Mesendoderm (in vitro differentiated cells): ENCODE results near the gene WNT9A. TPM values are rescaled to one million over a fixed set of nuclear protein-coding genes. Genes with fewer than 3 reads are reported as not detected.
"Not testable (repeated sequence)": the region's sequence is repeated elsewhere in the genome, so short reads cannot be mapped to it uniquely, and the experiment has no call there.

Experiments
- DNase-seq: peaks from one replicate; pipeline ENCODE4 v3.0.0; 2013
- H2AK5ac ChIP-seq: 2 replicates; pipeline ENCODE4 v1.6.1; 2013; ENCODE audit warnings: low read length, inconsistent platforms
- H2BK120ac ChIP-seq: 2 replicates; pipeline ENCODE4 v1.6.1; 2013; ENCODE audit warnings: low read depth, mild to moderate bottlenecking, low read length, moderate library complexity, mixed read lengths
- H2BK15ac ChIP-seq: replicated peaks from 2 replicates; pipeline ENCODE4 v1.6.1; 2013; ENCODE audit warnings: low read depth, mild to moderate bottlenecking, moderate library complexity
- H2BK5ac ChIP-seq: 2 replicates; pipeline ENCODE4 v1.6.1; 2013; ENCODE audit warnings: low read length, inconsistent platforms
- H3K18ac ChIP-seq: 2 replicates; pipeline ENCODE4 v1.6.1; 2013; ENCODE audit warnings: mild to moderate bottlenecking, low read length, mixed read lengths
- H3K23ac ChIP-seq: one replicate; pipeline ENCODE4 v1.6.1; 2013; ENCODE audit warnings: low read length
- H3K27ac ChIP-seq: 2 replicates; pipeline ENCODE4 v1.5.1; 2013; ENCODE audit warnings: low read depth, mild to moderate bottlenecking, inconsistent platforms, low read length, moderate library complexity
- H3K27me3 ChIP-seq: 2 replicates; pipeline ENCODE4 v1.6.1; 2013; ENCODE audit warnings: low read length, control low read depth, mild to moderate bottlenecking, inconsistent platforms; ENCODE audit not compliant: insufficient read depth, poor library complexity
- H3K36me3 ChIP-seq: 2 replicates; pipeline ENCODE4 v1.6.1; 2013; ENCODE audit warnings: low read length, inconsistent platforms; ENCODE audit not compliant: control insufficient read depth, insufficient read depth
- H3K4ac ChIP-seq: one replicate; pipeline ENCODE4 v1.6.1; 2013; ENCODE audit warnings: low read depth, mild to moderate bottlenecking, low read length, moderate library complexity
- H3K4me1 ChIP-seq: 2 replicates; pipeline ENCODE4 v1.6.1; 2013; ENCODE audit warnings: low read depth, low read length, inconsistent platforms; ENCODE audit not compliant: control insufficient read depth
- H3K4me2 ChIP-seq: 2 replicates; pipeline ENCODE4 v1.6.1; 2013; ENCODE audit warnings: low read length
- H3K4me3 ChIP-seq: 2 replicates; pipeline ENCODE4 v1.5.1; 2013; ENCODE audit warnings: mild to moderate bottlenecking, low read length
- H3K56ac ChIP-seq: one replicate; pipeline ENCODE4 v1.6.1; 2013; ENCODE audit warnings: low read length
- H3K79me1 ChIP-seq: 2 replicates; pipeline ENCODE4 v1.6.1; 2013; ENCODE audit warnings: low read length, inconsistent platforms
- H3K79me2 ChIP-seq: 2 replicates; pipeline ENCODE4 v1.6.1; 2013; ENCODE audit warnings: mild to moderate bottlenecking, low read length; ENCODE audit not compliant: control insufficient read depth, insufficient read depth
- H3K9ac ChIP-seq: 2 replicates; pipeline ENCODE4 v1.6.1; 2013; ENCODE audit warnings: low read length, inconsistent platforms
- H4K5ac ChIP-seq: one replicate; pipeline ENCODE4 v1.6.1; 2013; ENCODE audit warnings: low read length
- H4K8ac ChIP-seq: one replicate; pipeline ENCODE4 v1.6.1; 2013; ENCODE audit warnings: low read depth, mild to moderate bottlenecking, control low read depth, low read length, moderate library complexity
- WGBS: extraction: QIAGEN DNeasy Blood & Tissue Kit; methylation state at CpG from one replicate; pipeline ENCODE4 v1.1.7; 2013; ENCODE audit warnings: low lambda C conversion rate, missing lambda C conversion rate; ENCODE audit not compliant: insufficient coverage; ENCODE audit errors: extremely low coverage; 5-methylcytosine and 5-hydroxymethylcytosine counted together
- small RNA-seq: library from polyadenylated mRNA; stranded (forward); fragments of <200 nt; extraction: miRNeasy Mini kit (QIAGEN cat#:217004); gene quantifications from one replicate; pipeline ENCODE3, GENCODE V24; 2013; ENCODE audit not compliant: insufficient read depth

The WNT9A gene

DNA sequence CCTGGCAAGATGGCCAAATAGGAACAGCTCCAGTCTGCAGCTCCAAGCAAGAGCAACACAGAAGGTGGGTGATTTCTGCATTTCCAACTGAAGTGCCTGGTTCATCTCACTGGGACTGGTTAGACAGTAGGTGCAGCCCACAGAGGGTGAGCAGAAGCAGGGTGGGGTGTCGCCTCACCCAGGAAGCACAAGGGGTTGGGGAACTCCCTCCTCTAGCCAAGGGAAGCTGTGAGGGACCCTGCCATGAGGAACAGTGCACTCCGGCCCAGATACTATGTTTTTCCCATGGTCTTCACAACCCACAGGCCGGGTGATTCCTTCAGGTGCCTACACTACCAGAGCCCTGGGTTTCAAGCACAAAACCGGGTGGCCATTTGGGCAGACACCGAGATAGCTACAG, 75.8 kb downstream of the WNT9A start:
- not testable (repeated sequence) for H3K4me1 ChIP-seq, H3K36me3 ChIP-seq, H3K9ac ChIP-seq, H4K5ac ChIP-seq, H3K56ac ChIP-seq, H2AK5ac ChIP-seq, H3K4me3 ChIP-seq, H2BK5ac ChIP-seq, H3K4me2 ChIP-seq, H3K79me2 ChIP-seq, H2BK15ac ChIP-seq, DNase-seq, H3K27ac ChIP-seq, H3K27me3 ChIP-seq, H2BK120ac ChIP-seq, H3K23ac ChIP-seq, H4K8ac ChIP-seq, H3K79me1 ChIP-seq, H3K4ac ChIP-seq, H3K18ac ChIP-seq
- no CpG with 5 or more reads among the region's 5 CpGs for WGBS

DNA sequence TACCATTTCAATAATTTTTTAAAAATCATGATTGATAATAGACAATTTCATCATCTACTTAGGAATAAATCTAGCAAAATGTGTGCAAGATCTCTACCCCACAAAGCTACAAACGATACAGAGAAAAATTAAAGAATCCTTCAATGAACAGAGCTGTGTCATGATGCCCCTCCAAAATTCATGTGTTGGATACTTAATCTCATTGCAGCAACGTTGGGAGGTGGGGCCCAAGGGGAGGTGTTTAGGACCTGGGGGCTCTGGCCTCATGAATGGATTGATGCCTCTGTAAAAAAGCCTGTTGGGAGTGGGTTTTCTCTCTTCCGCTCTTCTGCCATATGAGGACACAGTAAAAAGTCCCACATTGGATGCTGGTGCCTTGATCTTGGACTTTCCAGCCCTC, 77.4 kb downstream of the WNT9A start:
- Histone ChIP-seq H3K23ac (no peak overlapping the region), H2BK15ac (no peak overlapping the region), H3K36me3 (no peaks in the 10 kb centered on the region), H2BK5ac (no peak overlapping the region), H3K9ac (no peak overlapping the region), H3K18ac (no peak overlapping the region), H3K27me3 (no peaks in the 10 kb centered on the region), H3K79me2 (no peaks in the 10 kb centered on the region), H3K4me1 (no peaks in the 10 kb centered on the region), H4K8ac (no peak overlapping the region), H2AK5ac (no peak overlapping the region), H3K4me2 (no peak overlapping the region), H3K27ac (no peak overlapping the region), H3K79me1 (no peaks in the 10 kb centered on the region), H3K56ac (no peak overlapping the region), H2BK120ac (no peak overlapping the region), H3K4ac (no peak overlapping the region), H3K4me3 (no peak overlapping the region), H4K5ac (no peak overlapping the region)
- no peak for DNase-seq
- WGBS, result no CpG with 5 or more reads among the region's 3 CpGs

DNA sequence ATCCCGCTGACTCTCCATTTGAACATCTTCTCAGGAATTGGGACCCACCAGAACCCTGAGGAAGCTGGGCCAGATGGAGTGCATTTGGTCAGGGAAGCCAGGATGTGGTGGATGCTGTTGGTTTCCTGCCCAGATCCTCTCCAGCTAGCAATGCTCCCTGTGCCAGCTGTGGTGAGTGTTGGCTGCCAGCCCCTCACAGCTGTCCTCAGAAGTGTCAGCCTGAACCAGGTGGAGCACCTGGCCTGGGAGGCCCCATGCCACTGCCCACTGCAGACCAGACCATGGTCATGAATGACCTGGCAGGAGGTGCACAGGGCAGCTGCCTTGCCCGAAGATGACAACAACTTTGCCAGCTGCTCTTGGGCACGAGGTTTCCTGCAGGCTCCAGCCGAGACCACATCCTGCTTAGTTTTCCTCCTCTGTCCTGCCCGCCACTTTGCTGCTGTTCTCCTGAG, 77.9 kb downstream of the WNT9A start:
- Histone ChIP-seq H4K5ac (no peak overlapping the region), H3K36me3 (no peaks in the 10 kb centered on the region), H2BK5ac (no peak overlapping the region), H3K56ac (no peak overlapping the region), H3K79me1 (no peaks in the 10 kb centered on the region), H3K27me3 (no peaks in the 10 kb centered on the region), H3K9ac (no peak overlapping the region), H4K8ac (no peak overlapping the region), H3K79me2 (no peaks in the 10 kb centered on the region), H3K4me3 (no peak overlapping the region), H2BK120ac (no peak overlapping the region), H3K23ac (no peak overlapping the region), H2AK5ac (no peak overlapping the region), H2BK15ac (no peak overlapping the region), H3K27ac (no peak overlapping the region), H3K18ac (no peak overlapping the region), H3K4me1 (no peaks in the 10 kb centered on the region), H3K4me2 (no peak overlapping the region), H3K4ac (no peak overlapping the region)
- DNase-seq, result no peak
- no CpG with 5 or more reads among the region's 5 CpGs for WGBS

DNA sequence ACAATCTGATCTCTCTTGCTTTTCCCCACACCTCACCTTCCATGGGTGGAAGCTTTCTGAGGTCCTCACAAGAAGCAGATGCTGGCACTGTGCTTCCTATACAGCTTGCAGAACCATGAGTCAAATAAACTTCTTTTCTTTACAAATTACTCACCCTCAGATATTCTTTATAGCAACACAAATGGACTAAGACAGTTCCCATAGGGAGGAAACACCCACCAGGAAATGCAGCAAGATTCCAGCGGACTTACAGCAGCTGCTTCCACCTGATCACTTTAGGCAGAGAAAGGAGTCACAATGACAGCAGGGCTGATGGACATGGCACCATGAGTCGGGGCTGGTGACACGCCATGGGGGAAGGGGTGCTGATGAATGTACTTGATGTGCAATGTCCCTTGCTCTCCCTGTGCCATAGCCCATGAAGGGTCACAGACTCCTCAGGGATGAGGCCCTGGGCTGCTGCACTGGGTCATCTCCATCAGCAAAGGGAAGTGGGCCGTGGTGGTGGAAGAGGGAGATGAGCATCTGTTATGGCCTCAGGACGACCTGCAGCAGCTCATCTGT, 78.4 kb downstream of the WNT9A start:
- no peak overlapping the region for H3K23ac ChIP-seq
- no peaks in the 10 kb centered on the region for H3K4me1 ChIP-seq
- H4K8ac ChIP-seq, result no peak overlapping the region
- H3K4ac ChIP-seq, result no peak overlapping the region
- H2AK5ac ChIP-seq, result no peak overlapping the region
- H3K27ac ChIP-seq, result no peak overlapping the region
- H4K5ac ChIP-seq, result no peak overlapping the region
- no peaks in the 10 kb centered on the region for H3K79me1 ChIP-seq
- no peak overlapping the region for H3K56ac ChIP-seq
- H3K18ac ChIP-seq, result no peak overlapping the region
- H3K27me3 ChIP-seq, result no peaks in the 10 kb centered on the region
- no peaks in the 10 kb centered on the region for H3K79me2 ChIP-seq
- no peak overlapping the region for H2BK15ac ChIP-seq
- H3K9ac ChIP-seq, result no peak overlapping the region
- H3K4me2 ChIP-seq, result no peak overlapping the region
- H2BK5ac ChIP-seq, result no peak overlapping the region
- no peaks in the 10 kb centered on the region for H3K36me3 ChIP-seq
- WGBS, result no CpG with 5 or more reads among the region's 5 CpGs
- no peak overlapping the region for H2BK120ac ChIP-seq
- H3K4me3 ChIP-seq, result no peak overlapping the region
- DNase-seq, result no peak

Small RNA genes lying within 50 kb of the gene (small RNA-seq; reads per million reads assigned to genes)
- gene MIR5008, result not detected
- gene SEPT14P17, result not detected
